ENCODE data around the gene HBG2. TPM values are rescaled to one million over a fixed set of nuclear protein-coding genes. Genes with fewer than 3 reads are reported as not detected.

The HBG2 gene
- total and polyA plus RNA-seq, 10 of the 15 experiments (the other 5 are each of a cell fraction or from before 2014, with no cell fraction given): 1.1 to 8.3 (median 2.9) TPM; not detected in 5

DNA sequence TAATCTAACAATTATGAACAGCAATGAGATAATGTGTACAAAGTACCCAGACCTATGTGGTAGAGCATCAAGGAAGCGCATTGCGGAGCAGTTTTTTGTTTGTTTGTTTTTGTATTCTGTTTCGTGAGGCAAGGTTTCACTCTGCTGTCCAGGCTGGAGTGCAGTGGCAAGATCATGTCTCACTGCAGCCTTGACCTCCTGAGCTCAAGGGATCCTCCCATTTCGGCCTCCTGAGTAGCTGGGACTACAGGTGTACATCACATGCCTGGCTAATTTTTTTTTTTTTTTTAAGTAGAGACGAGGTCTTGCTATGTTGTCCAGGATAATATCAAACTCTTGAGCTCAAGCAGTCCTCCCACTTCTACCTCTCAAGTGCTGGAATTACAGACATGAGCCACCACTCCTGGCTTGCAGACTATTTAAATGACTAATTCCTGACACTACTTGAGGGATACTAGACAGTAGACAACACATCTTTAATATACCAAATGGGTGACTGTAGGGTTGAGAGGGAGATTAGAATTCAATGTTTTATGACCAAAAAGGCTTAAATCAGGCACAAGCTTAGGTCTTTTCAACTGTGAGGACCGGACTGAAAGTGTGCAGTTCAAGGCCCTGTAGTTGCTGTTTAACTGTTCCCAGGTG is 34.4 kb upstream of the HBG2 start:
- no peak overlapping the region for H3K4me2 ChIP-seq (ENCODE audit: control insufficient read depth, insufficient read depth)
- RAD21 ChIA-PET (ENCODE audit: unreplicated experiment): interaction anchor here (0.6 kb wide), 1 partner anchor 55 kb away, joined by 4 read pairs; no protein-coding TSS in a partner anchor
- no peaks in the 10 kb centered on the region for H3K27me3 ChIP-seq (replicated peaks in 1 of 2; ENCODE audit: control insufficient read depth in 2 of 2, insufficient read depth in 2 of 2, low read length in 1 of 2)
- in situ Hi-C loops (cut with MboI): no loop called here
- SMC1A ChIA-PET (ENCODE audit: uncharacterized antibody, unreplicated experiment): interaction anchor here (1.1 kb wide), 1 partner anchor 86 kb away, joined by 3 read pairs; no protein-coding TSS in a partner anchor
- POLR2A ChIA-PET: interaction anchor here (1.6 kb wide), 1 partner anchor 11 kb away, joined by 4 read pairs; no protein-coding TSS in a partner anchor
- WGBS (ENCODE audit: insufficient coverage, insufficient replicate concordance, low lambda C conversion rate, missing lambda C conversion rate): 41% methylated on average over 6 of the region's 6 CpGs
- no peaks in the 10 kb centered on the region for H3K9me3 ChIP-seq (replicated peaks; ENCODE audit: control insufficient read depth, insufficient read depth, low read length)
- no peaks in the 10 kb centered on the region for H3K4me1 ChIP-seq (ENCODE audit: control insufficient read depth, insufficient read depth, low read length)
- no peak overlapping the region for H3K9ac ChIP-seq (ENCODE audit: control insufficient read depth, insufficient read depth, low read length)
- FAIRE-seq (no peak), ATAC-seq (no peak), DNase-seq (ENCODE audit: low read depth, low spot score) (no peak)
- H4K20me1 ChIP-seq (ENCODE audit: control insufficient read depth, insufficient read depth): no peaks in the 10 kb centered on the region
- intact Hi-C loops (cut with micrococcal nuclease; ENCODE audit: unreplicated experiment): no loop called here
- TF ChIP-seq MEF2B (IDR thresholded peaks at IDR 0.05; ENCODE audit: partially characterized antibody, poor library complexity, severe bottlenecking) (no peak), ATF2 (IDR thresholded peaks at IDR 0.05; ENCODE audit: low read length) (no peak), MXI1 (IDR thresholded peaks at IDR 0.05; ENCODE audit: low read depth, low read length) (no peak), BHLHE40 (IDR thresholded peaks at IDR 0.05; ENCODE audit: borderline replicate concordance in 1 of 2, low read depth in 2 of 2, low read length in 1 of 2) (no peak), IKZF2 (IDR thresholded peaks at IDR 0.05) (no peak), EZH2 (IDR thresholded peaks at IDR 0.05; ENCODE audit: borderline replicate concordance, control insufficient read depth, low read depth, low read length) (no peak), SRF (IDR thresholded peaks at IDR 0.05; ENCODE audit: low read depth in 2 of 2, low read length in 2 of 2) (no peak), SUZ12 (IDR thresholded peaks at IDR 0.05; ENCODE audit: unreplicated experiment) (no peak), FOXK2 (IDR thresholded peaks at IDR 0.05) (no peak)
- BruUV-seq (replicated peaks): no TSS peak
- no peaks in the 10 kb centered on the region for H3K79me2 ChIP-seq (ENCODE audit: control insufficient read depth, insufficient read depth, low read length)
- H2AFZ ChIP-seq (ENCODE audit: control insufficient read depth, low read depth, low read length): no peak overlapping the region
- CTCF ChIA-PET: interaction anchor here (0.9 to 2.8 kb wide), 4 partner anchors 8 to 165 kb away, joined by 3 to 10 read pairs (median 6); no protein-coding TSS in a partner anchor
- H3K27ac ChIP-seq (ENCODE audit: control insufficient read depth, insufficient read depth): no peak overlapping the region
- H3K36me3 ChIP-seq (ENCODE audit: control insufficient read depth in 2 of 2, insufficient read depth in 2 of 2, low read length in 1 of 2): no peaks in the 10 kb centered on the region
- H3K4me3 ChIP-seq: no peak overlapping the region

Data from GM12878 (cell line).